Fibroblast of skin of abdomen (primary cell): ENCODE results near the gene GPR68.
A peak's percentile ranks its signal among the peaks of the same experiment; 100 is the strongest.
"Not testable (repeated sequence)": the region's sequence is repeated elsewhere in the genome, so short reads cannot be mapped to it uniquely, and the experiment has no call there.

Experiments
- DNase-seq: peaks from one replicate; pipeline ENCODE4 v3.0.0-alpha.2; 2013

Gene GPR68

DNA sequence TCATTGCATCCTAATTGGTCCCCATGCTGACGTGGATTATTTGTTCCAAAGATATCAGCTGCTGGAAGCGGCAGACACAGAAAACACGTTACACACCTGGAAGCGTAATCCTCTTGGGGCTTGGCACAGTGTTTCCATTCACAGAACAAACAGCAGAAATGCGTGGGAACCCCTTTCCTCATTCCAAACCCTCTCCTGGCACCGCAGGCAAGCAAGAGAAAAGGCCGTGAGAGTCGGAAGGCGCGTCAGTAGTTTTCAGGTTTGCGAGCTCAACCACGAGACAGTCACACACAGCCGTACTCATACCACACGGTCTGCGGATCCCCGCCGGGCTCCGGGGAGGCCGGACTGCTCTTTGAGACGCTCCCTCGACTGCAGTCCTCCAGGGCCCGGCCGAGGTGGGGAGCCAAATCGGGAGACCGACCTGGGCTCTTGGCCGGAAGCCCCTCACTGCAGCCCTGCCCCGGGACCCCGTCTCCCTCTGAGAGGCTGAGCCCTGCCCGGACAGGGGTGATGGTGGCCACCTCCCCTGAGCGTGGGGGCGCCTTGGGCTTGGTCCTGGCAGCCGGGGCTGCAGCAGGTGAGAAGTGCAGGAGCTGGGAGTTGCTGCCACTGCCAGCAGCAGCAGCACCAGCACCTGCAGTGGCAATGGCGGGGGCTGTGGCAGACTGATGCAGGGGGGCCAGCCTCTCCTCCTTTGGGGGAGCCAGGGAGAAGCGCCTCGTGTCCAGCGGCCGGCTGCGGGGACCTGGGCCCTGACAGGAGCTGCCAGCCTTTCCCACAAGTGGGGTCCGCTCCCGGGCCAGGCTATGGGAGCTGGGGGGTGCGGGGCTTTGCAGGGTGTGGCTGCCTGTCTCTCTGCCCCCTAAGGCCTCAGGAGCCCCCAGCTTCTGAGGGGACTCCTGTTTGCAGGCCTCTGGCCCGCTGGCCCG is 28.1 kb upstream of the GPR68 start:
- DNase-seq = no peak

DNA sequence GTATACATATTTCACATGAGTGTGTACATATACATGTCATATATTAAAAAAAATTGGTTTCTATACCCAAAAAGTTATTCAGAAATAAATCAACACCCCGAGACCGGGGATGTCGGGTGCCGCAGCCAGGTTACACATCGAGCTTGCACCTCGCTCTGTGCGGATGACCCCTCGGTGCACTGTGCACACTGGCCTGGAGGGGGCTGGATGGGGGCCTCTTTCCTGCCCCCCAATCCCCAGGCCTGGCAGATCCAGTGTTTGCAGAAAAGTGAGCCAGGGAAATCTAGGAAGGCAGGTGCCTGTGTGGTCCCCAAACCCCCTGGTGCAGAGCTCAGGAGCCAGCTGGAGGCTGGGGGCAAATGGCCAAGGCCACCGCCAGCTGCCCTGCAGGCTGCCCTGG is 27.1 kb upstream of the GPR68 start:
- no peak for DNase-seq

DNA sequence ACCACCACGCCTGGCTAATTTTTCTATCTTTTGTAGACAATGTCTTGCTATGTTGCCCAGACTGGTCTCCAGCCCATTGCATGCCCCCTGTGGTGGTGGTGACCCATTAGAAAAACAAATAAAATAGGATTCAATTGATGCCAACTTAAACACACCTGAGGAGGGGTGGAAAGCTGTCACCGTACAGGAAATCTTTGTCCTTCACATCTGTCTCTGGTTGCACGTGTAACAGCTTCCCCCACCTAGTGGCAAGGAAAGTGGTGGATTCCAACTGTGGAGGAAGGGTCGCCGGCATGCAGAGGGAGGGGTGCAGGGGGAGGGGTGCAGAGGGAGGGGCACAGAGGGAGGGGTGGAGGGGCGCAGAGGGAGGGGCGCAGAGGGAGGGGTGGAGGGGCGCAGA is 26.1 kb upstream of the GPR68 start:
- DNase-seq = no peak

DNA sequence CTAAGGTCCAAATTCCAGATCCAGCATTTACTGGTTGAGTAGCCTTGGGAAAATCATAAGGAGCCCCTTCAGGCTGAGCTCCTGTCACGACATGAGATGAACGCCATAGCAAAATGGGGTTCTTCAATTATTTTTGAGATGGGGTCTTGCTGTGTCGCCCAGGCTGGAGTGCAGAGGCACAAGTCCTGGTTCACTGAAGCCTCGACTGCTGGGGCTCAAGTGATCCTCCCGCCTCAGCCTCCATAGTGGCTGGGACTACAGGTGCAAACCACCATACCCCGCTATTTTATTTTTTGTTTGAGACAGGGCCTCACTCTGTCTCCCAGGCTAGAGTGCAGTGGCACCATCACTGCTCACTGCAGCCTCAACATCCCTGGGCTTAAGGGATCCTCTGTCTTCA is 25.7 kb upstream of the GPR68 start:
- no peak for DNase-seq

DNA sequence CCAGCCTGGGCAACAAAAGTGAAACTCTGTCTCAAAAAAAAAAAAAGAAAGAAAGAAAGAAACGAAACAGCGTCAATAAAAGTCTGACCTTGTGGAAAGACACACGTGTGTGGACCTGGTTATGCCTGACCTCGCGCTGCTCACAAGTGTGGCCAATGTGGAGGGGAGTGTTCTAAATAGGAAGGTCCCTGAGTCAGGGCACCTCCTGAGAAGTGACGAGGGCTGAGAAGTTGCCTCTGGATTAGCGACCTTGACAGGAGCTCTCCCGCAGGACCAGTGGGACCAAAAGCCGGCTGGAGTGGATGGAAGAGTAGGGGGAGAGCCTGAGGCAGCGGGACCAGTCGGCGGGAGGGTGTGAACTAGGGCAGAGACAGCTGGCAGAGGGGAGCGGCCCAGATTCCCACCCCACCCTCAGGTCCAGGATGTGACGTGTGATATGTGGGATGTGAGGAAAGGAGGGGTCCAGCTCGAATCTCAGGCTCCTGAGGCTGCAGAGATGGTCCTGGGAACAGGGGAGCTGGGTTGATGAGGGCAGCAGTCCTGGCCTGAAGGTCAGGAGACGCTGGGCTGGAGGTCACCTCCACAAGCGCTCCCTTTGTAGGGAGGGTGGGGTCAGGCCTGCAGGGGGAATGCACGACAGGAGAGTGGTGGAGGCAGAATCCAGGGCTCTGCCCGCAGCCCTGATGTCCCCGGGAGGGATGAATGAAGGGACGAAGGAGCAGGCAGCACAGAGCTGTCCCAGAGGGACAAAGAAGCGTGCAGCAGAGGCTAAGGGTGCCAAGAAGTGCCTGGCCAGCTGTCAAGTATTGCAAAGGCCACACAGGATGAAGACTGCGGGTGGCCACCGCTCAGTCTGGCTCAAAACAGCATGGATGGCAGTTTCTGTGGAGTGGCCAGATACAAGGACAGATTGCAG is 24.8 kb upstream of the GPR68 start:
- DNase-seq = no peak

DNA sequence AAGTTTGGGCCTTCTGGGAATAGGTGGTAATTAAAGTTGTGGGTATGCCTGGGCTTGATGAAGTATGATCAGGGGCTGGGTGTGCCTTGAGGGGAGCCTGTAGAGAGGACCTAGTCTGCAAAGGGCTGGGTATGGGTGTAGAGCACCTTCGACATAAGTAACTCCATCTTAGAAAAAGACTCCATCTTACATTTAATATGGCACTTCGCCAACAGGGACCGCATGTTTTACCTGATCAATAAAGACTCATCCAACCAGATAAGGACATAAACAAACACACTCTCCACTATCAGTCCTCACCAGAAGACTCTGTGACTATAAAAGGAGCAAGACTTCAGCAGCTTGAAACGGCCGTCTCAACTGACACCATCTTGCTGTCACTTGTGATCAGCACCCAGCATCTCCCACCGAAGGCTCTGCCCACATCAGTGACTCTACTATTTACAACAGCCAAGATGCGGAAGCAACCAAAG is 23.5 kb upstream of the GPR68 start:
- no peak for DNase-seq

DNA sequence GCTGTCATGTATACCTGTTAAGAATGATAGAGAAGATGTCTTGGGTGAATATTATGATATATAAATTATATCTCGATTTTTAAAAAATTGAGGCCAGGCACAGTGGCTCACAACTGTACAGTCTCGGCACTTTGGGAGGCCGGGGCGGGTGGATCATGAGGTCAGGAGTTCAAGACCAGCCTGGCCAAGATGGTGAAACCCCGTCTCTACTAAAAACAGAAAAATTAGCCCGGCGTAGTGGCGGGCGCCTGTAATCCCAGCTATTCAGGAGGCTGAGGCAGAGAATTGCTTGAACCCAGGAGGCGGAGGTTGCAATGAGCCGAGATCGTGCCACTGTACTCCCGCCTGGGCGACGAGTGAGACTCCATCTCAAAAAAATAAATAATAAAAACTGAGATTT is 21.8 kb upstream of the GPR68 start:
- not testable (repeated sequence) for DNase-seq

DNA sequence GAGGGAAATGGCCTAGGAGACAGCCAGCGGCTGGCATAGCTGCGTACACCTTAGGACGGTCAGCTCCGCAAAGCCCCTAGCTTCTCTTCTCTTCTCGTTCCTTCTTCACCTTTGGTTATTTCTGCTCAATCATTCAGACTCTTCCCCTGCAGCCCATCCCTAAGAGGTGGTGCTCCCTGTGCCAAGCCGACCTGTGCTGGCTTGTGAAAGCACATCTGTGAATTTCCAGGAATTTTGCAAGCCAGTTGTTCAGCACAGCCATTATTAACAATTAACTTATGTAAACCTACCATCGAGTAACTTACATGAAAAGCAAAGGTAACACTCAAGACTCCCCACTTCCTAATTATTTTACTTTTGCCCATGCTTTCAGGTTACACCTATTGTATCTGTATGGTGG is 20.9 kb upstream of the GPR68 start:
- no peak for DNase-seq

DNA sequence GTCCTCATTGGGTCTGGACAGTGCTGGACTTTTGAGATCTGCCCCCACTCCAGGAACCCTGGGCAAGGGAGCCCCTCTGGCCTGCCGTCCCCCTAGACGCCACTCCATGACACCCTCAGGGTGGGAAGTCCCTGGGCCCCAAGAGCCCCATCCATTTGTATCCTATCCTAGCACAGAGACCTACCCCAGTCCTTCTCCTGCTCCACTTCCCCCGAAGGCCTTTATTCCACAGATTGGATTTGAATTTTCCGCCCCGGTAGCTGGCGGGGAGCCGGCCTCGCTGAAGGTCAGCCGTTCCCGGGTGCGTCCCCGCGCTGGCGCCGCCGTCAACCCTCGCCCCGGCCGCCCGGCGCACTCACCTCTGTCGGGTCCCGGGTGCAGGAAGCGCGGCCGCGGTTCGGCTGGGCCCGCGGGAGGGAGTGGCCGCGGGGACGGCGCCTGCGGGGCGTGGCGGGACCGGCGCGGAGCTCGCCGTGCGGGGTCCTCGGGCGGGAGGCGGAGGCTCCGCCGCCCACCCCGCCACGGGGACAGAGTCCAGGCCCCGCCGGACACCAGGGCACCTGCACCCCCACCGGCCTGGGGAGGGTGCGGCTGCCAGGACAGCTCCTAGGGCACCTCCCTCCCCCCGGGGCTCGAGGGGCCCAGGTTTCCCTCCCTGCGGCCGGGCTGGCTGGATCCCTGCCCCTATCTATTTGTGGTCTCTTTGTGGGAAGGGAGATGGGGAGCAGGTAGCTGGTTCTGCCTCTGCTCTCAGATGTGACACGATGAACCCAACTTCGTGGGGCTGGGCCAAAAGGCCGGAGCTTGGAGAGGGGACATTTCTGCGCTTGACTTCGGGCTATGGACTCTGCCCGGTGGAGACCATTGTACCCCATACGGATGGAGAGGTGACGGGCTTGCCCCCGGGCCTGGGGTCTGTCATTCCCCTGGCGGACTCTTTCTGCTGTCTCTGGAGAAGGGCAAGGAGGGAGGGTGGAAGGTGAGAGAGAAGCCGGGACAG is 19.9 kb upstream of the GPR68 start:
- DNase-seq = no peak

DNA sequence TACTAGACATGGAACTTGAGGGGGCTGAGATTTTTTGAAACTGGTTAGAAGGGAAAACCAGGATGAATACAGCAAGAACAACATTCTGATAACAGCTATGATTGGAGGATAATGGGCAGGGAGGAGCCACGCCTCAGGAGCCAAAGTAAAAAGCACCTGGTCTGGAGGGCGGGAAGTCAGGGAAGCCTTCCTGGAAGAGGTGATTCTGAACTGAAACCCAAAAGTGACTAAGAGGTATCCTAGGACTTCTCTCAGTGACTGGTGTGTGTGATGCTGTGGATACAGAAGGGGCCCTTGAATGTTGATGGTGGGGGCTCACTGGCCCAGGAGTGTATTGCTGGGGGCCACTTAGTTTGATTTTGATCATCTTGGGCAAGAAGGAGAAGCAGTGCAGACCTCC is 18.8 kb upstream of the GPR68 start:
- no peak for DNase-seq

DNA sequence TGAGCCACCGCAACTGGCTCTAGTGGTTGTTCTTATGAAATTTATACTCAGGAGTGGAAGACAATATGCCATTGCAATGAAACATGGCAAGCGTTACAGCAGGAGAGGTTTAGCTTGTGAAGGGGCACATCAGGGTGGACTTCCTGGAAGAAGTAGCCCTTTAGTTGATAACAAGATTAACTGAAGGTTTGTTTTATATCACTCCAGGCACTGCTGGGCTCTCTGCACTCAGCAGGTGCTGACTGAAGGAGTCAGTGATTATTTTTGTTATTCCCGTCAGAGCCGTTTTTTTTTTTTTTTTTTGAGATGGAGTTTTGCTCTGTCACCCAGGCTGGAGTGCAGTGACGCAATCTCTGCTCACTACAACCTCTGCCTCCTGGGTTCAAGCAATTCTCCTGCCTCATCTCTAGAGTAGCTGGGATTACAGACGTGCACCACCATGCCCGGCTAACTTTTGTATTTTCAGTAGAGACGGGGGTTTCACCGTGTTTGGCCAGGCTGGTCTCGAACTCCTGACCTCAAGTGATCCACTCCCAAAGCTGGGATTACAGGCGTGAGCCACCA is 17.6 kb upstream of the GPR68 start:
- DNase-seq = no peak

DNA sequence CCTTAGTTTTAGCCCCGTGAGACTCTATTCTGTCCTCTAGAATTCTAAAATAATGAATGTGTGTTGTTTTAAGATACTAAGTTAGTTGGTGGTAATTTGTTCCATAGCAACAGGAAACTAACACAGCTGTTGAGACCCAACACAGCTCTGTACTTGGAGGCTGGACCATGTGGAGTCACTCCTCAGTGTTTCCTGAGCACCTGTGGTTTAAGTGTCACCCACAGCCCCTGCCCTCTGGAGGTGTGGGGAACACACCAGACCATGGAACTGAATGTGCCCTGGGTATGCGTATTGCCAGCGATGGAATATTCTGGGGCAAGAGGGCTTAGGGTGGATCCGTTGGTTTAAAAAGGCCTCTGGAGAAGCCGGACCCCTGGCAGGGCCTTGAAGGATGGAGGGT is 16.6 kb upstream of the GPR68 start:
- DNase-seq = no peak

DNA sequence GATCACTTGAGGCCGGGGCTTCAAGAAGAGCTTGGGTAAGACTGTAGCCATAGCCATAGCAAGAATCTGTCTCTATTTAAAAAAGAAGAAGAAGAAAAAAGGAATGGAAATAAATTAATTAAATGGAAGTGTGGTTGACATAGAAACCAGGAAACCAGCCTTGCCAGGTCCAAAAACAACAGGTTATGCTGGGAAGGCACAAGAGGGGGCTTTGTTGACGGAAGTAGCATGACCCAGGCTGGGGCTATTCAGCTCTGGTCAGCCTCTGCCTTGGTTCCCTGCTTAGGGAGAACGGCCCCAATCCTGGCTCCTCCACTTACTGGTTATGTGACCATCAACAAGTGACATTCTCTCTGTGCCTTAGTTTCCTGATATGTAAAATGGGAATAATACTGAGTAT is 14.4 kb upstream of the GPR68 start:
- no peak for DNase-seq

DNA sequence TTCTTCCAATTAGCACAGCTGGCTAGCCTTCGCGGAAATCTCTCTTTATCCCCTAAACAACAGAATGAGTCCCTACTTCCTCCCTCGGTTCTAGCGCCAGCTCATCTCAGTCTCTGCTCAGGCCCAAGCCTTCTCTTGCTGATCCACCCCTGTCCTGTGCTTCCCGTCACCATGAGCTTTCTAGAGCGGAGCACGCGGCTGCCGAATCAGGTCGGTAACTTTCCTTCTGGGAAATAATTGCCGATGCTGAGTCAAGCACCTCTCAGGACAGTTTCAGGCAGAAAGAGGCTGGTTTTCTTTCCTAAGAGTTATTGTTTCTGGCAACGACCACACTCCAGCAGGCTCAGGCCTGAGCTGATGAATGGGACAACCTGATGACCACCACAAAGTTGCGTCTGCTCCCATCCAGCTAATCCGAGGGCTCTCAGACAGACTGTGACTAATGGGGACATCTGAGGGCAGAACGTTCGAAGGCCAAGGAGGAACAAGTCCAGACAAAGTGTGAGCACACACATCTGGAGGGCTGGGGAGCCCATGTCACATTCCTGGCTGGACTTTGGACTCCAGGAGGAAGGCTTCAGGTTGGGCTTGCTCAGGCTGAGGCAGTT is 13.6 kb upstream of the GPR68 start:
- peak; percentile 60 for DNase-seq

DNA sequence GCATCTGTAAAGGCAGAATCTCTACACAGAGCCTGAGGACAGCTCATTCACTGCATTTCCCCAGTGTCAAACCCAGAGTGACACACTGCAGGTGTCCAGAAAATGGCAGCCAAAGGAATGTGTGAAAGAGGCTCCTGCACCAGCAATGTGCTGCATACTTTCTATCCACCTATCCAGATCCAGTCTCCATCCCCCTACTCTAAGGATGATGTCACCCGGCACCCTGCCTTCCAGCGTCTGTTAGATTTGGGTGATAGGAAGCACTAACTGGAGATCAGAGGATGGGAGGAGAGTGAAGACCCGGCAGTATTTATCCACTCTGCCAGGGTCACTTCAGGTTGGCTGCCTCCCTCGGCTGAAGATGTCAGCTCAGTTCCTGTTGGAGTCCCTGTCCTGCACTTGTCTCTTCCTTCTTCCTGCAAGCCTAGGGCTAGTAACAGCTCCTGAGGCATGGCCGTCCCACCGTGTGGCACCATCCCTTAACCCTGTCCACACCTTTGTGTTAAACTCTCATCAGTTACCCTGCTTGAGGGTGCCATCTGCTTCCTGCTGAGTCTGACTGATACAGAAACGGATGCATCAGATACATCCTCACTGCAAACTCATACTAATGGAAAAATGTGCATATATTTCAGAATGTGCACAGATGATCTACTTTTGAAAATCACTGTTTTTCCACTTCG is 13.0 kb upstream of the GPR68 start:
- no peak for DNase-seq

DNA sequence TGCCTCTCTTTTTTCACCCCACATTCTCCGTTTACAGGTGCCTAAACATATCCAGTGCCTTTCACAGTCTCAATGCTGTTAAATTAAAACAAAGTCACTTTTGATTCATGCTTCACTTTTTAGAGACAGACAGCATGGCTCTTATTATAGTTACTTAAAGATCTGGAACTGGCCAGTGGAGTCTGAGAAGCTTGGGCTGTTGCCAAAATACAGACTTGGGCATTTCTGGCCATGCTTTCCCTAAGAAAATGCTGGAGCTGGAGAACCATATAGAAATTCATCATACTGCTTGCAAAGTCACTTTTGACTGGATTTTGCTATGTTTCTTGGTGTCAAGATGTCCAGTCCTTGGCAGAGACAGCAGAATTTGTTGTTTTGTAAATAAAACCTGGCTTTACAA is 12.2 kb upstream of the GPR68 start:
- DNase-seq = no peak

DNA sequence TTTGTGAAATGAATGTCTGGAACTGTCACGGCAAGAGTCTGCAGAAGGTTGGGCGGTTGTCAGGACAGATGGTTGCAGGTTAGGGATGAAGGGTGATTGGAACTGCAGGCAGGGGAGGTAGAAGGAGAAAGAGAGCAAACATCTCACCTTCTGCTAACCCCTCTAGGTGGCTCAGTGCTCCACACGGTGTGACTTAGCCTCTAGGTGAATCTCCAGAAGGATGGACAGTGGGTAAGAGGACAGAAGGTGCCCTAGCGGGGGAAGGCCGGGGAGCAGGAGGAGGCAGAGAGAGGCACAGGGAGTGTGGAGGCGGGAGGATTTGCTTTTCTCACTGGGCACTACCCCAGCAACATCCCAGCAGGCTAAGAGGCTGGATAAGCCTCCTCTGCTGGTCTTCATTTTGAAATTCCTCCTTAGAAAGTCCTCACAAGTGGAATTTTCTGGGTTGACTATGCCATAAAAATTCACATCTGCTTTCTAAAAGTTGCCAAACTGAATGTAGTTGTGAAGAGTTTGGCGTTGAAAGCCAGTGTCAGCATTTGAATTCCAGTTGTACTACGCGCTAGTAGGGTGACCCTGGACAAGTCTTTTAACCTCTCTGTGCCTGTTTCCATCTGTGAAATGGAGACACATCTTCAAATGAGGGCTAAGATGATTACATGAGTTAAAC is 10.7 kb upstream of the GPR68 start:
- no peak for DNase-seq

DNA sequence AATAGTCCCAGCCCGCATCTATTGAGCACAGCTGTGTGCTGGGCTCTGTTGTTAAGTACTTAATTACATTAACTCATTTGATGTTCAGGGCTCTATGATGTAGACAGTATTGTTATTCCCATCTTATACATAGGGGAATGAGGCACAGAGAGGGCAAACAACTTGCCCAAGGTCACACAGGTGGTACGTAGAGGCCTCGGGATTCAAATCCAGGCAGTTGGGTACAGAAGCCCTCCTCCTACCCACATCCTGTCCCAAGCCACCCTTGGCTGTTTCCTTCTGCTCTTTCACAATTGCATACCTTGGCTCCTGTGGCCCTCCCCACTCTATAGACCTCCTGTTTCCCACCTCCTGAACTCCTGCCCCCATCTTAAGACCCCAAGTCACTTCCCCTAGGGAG is 10.0 kb upstream of the GPR68 start:
- DNase-seq = no peak

DNA sequence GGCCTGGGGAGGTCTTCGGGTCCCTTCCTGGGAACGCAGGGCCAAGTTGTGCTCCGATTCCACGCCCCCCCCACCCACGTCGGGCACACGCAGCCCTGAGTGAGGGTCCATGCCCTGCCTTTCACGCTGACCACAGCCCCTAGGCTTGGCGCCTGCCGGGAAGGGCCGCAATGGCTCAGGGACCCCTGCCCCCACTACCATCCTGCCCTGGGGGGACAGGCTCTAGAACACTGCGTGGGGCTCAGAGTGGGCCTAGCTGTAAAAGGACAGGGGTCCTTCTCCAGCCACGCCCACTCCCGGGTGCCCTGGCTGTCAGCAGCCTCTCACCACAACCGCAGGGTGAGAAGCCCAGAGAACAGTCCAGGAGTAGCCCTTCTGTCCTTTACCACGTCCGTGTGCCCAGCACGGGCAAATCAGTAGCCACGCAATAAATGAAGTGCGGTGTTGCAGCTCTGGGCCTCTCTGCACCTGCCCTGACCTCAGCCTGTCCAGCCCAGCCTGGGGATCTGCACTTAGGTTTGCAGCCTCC is 9.4 kb upstream of the GPR68 start:
- DNase-seq = no peak
